Suppressor macrophage (primary cell): ENCODE results near the gene CA4.
A peak's percentile ranks its signal among the peaks of the same experiment; 100 is the strongest.

Experiments used
- DNase-seq, 4 experiments: peaks; one replicate each; pipeline ENCODE4 v3.0.0-alpha.2; 2020 to 2022

CA4 gene

GRCh38 chr17:60130466-60130865 is 19.3 kb upstream of the CA4 start:
- no peak for DNase-seq

GRCh38 chr17:60134396-60135150 is 15.2 kb upstream of the CA4 start:
- DNase-seq: peak in 3 of 4 experiments; percentile 37 to 66 (median 58)

DNA sequence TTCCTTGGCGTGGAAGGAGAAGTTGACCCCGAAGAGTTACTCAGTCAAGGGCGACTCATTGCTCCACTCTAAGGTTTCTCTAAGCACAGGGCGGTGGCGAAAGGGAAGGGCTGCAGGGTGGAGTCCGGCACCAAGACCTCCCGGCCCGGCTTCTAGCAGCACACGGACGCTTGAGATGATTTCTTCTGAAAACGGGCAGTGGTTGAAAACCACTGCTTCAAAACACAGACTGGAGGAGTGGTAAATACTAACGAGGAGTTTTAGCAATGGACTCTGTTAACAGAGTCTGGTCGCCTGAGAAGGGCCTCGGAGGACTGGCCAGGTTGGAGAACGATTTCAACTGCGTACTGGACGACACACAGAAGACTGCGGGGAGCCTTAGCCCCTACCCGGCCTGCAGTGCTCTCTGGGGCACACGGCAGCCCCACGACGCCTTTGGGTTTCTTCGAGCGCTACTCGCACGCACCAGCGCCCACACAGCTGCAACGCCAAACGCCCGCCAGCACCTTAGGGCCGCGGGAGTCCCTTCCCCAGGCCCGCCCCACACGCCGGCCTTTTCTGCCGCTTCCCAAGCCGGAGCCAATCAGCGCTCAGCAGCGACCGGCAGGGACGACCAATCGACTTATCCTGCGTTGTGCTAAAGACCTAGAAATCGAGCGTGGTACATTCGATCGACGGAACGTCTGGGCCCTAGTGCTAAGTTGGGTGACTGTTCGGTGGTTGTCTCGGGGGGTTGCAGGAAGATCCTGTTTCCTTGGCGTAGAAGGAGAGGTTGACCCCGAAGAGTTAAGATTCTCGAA is 14.4 kb upstream of the CA4 start:
- DNase-seq: peak; percentile 91 to 95 (median 94)

GRCh38 chr17:60135951-60136666 is 13.7 kb upstream of the CA4 start:
- DNase-seq: no peak

DNA sequence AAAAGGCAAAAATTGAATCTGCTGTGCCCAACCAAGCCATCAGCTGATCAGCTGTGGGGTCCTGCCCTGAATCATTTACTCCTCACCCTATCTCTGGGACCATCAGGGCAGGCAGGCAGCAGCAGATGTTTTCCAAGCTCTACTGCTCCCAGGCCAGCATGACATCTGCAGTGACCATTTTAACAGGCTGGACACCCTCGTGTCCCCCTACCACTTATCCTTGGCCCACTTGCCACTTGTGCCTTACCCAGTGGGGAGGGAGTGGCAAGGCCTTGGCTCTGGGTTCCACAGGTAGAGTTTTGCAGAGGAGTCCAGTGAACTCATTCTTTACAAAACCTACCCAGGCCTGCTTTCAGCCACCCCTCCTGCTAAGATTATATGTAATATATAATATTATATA is 12.0 kb upstream of the CA4 start:
- DNase-seq: no peak

- no peak for DNase-seq
These were observed 10.9 kb upstream of the CA4 start for GRCh38 chr17:60138769-60139437.

GRCh38 chr17:60139438-60140285 is 10.1 kb upstream of the CA4 start:
- peak; percentile 79 to 91 (median 83) for DNase-seq

DNA sequence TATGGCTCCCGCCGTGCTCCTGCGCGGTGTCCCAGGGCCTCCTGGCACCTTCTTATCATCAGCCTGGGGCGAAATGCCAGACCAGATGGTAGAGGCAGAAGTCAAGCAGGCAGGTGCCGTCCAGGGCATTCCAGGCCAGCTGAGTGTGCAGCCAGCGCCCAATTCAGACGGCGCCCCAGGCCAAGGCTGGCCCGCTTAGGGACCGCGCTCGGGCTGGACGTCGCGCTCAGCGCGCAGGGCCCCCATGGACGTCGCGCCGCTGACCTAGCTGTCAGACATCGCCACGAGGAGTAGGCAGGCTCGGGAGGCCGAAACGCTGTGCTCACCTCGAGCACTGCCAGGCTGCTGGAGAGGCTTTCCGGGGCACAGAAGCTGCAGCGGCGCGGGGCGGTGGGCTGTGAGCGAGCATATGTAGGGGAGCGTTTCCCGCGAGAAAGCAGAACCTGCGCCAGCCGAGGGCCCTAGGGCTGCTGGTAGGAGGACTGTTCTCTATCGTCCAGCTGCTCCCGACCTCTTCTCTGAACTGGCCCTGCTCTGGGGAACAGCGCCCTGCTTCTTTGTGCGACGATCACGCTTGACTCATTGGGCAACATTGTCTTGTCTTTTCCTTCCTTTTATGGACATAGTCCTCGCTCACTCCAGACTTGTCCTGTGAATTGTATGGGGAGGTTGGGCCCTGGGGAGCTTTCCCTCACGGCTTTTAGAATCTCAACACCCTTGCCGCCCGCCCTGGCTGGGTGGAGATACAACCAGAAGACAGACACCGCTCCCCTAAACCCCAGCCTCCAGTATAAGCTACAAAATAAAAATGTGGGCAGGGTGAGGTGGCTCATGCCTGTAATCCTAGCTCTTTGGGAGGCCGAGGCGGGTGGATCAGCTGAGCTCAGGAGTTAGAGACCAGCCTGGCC is 8.4 kb upstream of the CA4 start:
- peak; percentile 66 to 79 (median 76) for DNase-seq

- DNase-seq: peak; percentile 87 to 94 (median 91)
These were observed 6.8 kb upstream of the CA4 start for GRCh38 chr17:60142872-60143499.

GRCh38 chr17:60145006-60145935 is 4.5 kb upstream of the CA4 start:
- DNase-seq: no peak

DNA sequence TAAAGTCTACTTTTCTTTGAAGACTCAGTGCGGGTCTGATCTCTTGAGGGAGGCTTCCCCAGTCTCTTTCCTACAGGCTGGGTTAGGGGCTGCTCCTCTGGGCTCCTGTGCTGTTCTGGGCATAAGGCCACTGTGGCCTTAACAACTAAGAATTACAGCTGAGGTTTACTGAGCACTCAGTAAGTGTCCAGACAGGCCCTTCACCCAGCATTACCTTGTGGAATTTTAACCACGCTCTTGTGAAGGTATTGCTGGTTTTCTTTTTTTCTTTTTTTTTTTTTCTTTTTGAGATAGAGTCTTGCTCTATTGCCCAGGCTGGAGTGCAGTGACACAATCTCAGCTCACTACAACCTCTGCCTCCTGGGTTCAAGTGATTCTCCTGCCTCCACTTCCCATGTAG is 3.6 kb upstream of the CA4 start:
- DNase-seq: no peak

DNA sequence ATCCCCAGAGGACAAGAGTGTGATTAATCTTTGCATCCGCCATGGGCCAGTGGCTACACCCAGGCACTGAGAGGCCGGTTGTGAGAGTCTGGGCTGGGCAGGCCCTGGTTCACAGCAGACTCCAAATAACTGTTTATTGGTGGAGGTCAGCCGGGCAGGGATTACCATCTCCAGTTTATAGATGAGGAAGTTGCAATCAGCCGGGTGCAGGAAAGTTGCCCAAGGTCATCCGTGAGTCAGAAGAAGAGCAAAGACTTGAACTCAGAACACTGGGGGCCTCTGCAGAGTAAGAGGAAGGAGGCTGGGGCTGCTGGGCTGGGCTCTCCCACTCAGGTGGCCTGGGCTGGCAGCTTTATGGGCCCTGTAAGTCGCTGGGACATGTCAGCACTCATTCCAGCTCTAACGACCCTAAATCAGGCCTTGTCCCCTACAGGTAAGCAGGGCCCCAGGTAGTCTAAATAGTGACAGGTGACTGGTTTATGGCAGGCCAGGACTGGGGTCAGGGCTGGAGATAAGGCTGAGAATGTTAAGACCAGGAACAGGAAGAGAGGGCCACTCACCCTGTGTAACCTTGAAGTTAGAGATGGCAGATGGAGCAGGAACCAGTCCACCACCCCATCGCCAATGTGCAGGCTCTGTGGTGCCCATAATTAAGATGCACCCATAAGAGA is 2.1 kb upstream of the CA4 start:
- peak in 3 of 4 experiments; percentile 36 to 48 (median 45) for DNase-seq

- no peak for DNase-seq
These were observed 1.4 kb upstream of the CA4 start for GRCh38 chr17:60148373-60148772.

DNA sequence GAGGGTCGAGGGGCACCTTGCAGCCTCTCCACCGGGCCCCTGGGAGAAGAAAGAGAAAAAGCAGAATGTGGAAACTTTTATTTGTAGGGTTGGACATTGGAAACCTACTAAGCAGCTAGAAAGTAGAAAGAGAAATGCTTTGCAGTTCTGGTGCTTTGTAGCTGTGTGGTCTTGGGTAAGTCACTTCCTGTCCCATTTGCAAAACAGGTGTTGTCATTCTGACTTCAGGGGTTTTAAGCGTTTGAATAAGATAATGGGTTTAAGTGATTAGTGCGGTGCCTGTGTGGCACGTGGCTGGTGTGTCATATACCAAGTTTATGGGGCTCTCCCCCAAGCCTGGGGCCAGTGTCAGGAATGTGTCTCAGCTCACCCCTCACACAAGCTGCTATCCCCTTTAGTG is 1.6 kb downstream of the CA4 start:
- DNase-seq: no peak

GRCh38 chr17:60153606-60154390 is 4.0 kb downstream of the CA4 start:
- no peak for DNase-seq

DNA sequence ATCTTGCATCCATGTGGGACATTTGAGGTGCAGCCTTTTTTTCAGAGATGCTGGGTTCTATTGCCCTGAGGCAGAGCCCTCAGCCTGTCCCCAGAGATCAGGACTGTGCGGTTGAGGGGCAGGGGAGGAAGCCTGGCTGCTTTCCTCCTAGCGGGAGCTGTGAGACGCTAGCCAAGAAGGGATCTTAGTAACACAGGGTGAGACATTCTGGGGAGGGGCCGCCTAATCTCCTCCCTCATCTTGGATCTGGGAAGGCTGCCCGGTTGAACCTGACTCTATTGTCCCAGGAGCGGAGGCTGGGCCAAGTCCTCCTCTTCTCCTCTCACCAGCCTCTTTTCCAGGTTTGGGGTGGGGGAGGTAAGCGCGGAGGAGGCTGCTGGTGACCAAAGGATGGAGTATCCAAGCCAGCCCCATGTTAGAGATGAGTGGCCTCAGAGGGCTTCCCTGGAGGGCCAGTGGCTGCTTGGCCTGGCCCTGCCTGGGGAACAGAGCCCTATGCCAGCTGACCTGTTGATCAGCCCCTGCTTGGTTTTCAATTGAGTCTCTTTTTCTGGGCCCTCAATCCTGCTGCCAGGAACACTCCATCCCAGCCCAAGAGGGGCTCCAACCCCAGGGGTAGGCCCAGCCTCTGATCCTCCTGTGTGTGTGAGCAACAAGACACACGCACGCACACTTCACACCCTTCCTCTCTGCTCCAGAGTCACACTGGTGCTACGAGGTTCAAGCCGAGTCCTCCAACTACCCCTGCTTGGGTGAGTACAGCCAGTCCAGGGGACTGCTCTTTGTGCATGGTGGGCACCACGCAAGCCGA is 5.0 kb downstream of the CA4 start:
- no peak for DNase-seq

DNA sequence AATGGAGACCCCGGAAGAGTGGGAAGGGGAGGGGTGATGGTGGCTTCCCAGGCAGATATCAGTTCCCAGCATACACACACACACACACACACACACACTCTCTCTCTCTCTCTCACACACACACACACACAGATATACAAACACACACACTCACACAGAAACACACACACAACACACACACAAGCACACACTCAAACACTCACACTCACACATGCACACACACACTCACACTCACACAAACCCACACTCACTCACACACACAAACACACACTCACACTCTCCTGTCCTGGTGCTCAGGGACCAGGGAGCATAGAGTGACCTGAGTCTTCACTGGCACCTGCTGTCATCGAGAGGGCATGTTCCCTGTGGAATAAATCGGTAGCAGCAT is 5.6 kb downstream of the CA4 start:
- no peak for DNase-seq
